ENCODE data around the gene ASL. TPM values are rescaled to one million over a fixed set of nuclear protein-coding genes. Genes with fewer than 3 reads are reported as not detected.
"Not testable (repeated sequence)": the region's sequence is repeated elsewhere in the genome, so short reads cannot be mapped to it uniquely, and the experiment has no call there.

ASL gene
- total RNA-seq, 1 donor from 2014 or later, result 36.6 TPM

GRCh38 chr7:66088861-66089838 is 13.5 kb downstream of the ASL start:
- no peak for DNase-seq (ENCODE audit: low spot score)
- Mint-ChIP-seq H3K27me3 (ENCODE audit: insufficient read depth) (no peaks in the 10 kb centered on the region), H3K9me3 (no peaks in the 10 kb centered on the region), H3K4me3 (no peak overlapping the region), H3K27ac (no peak overlapping the region), H3K36me3 (ENCODE audit: low read depth) (no peaks in the 10 kb centered on the region), H3K4me1 (ENCODE audit: low read depth) (no peaks in the 10 kb centered on the region)
- intact Hi-C loops (cut with micrococcal nuclease), result no loop called here

GRCh38 chr7:66092654-66093053 is 17.0 kb downstream of the ASL start:
- DNase-seq (ENCODE audit: low spot score), result no peak
- Mint-ChIP-seq H3K9me3 (no peaks in the 10 kb centered on the region), H3K27me3 (ENCODE audit: insufficient read depth) (no peaks in the 10 kb centered on the region), H3K4me1 (ENCODE audit: low read depth) (no peaks in the 10 kb centered on the region), H3K36me3 (ENCODE audit: low read depth) (no peaks in the 10 kb centered on the region), H3K4me3 (no peak overlapping the region), H3K27ac (no peak overlapping the region)
- intact Hi-C loops (cut with micrococcal nuclease), result no loop called here

- no peak overlapping the region for H3K4me3 Mint-ChIP-seq
- H3K4me1 Mint-ChIP-seq (ENCODE audit: low read depth), result peaks cover 6% of the 10 kb centered on the region
- H3K36me3 Mint-ChIP-seq (ENCODE audit: low read depth), result peaks cover 4% of the 10 kb centered on the region
- no peaks in the 10 kb centered on the region for H3K9me3 Mint-ChIP-seq
- H3K27me3 Mint-ChIP-seq (ENCODE audit: insufficient read depth), result no peaks in the 10 kb centered on the region
- DNase-seq (ENCODE audit: low spot score), result no peak
- intact Hi-C loops (cut with micrococcal nuclease), result no loop called here
- H3K27ac Mint-ChIP-seq, result no peak overlapping the region
These were observed 19.4 kb downstream of the ASL start for GRCh38 chr7:66095010-66095409.

- Mint-ChIP-seq H3K27ac (no peak overlapping the region), H3K4me1 (ENCODE audit: low read depth) (peaks cover 11% of the 10 kb centered on the region), H3K9me3 (no peaks in the 10 kb centered on the region), H3K27me3 (ENCODE audit: insufficient read depth) (no peaks in the 10 kb centered on the region), H3K4me3 (no peak overlapping the region), H3K36me3 (ENCODE audit: low read depth) (peaks cover 4% of the 10 kb centered on the region)
- no peak for DNase-seq (ENCODE audit: low spot score)
- intact Hi-C loops (cut with micrococcal nuclease), result loop anchor here (2.0 kb wide), 1 partner anchor 16 kb away; the partner anchor contains the start of gene CRCP
These were observed 23.6 kb downstream of the ASL start for GRCh38 chr7:66099232-66099550.

GRCh38 chr7:66099551-66100407 is 24.2 kb downstream of the ASL start:
- intact Hi-C loops (cut with micrococcal nuclease), result loop anchor here (2.0 kb wide), 1 partner anchor 15 kb away; the partner anchor contains the start of gene CRCP
- Mint-ChIP-seq H3K4me3 (peak overlapping the region; percentile 88), H3K9me3 (no peaks in the 10 kb centered on the region)

GRCh38 chr7:66100408-66101050 is 24.9 kb downstream of the ASL start:
- H3K9me3 Mint-ChIP-seq, result no peaks in the 10 kb centered on the region
- H3K27me3 Mint-ChIP-seq (ENCODE audit: insufficient read depth), result no peaks in the 10 kb centered on the region
- H3K4me1 Mint-ChIP-seq (ENCODE audit: low read depth), result peaks cover 11% of the 10 kb centered on the region
- H3K27ac Mint-ChIP-seq, result peak overlapping the region; percentile 95
- no peak for DNase-seq (ENCODE audit: low spot score)
- intact Hi-C loops (cut with micrococcal nuclease), result no loop called here
- peaks cover 4% of the 10 kb centered on the region for H3K36me3 Mint-ChIP-seq (ENCODE audit: low read depth)
- H3K4me3 Mint-ChIP-seq, result peak overlapping the region; percentile 88

More at GRCh38 chr7:66099551-66100407, 24.2 kb downstream of the ASL start:
- Mint-ChIP-seq H3K27me3 (ENCODE audit: insufficient read depth) (no peaks in the 10 kb centered on the region), H3K36me3 (ENCODE audit: low read depth) (peaks cover 4% of the 10 kb centered on the region), H3K4me1 (ENCODE audit: low read depth) (peaks cover 11% of the 10 kb centered on the region), H3K27ac (peak overlapping the region; percentile 95)
- DNase-seq (ENCODE audit: low spot score), result peak; percentile 16

- H3K4me3 Mint-ChIP-seq; H3K36me3 Mint-ChIP-seq (ENCODE audit: low read depth); H3K27ac Mint-ChIP-seq; H3K27me3 Mint-ChIP-seq (ENCODE audit: insufficient read depth); H3K9me3 Mint-ChIP-seq; intact Hi-C loops (cut with micrococcal nuclease); DNase-seq (ENCODE audit: low spot score): not testable (repeated sequence)
- peaks cover 11% of the 10 kb centered on the region for H3K4me1 Mint-ChIP-seq (ENCODE audit: low read depth)
These were observed 26.5 kb downstream of the ASL start for GRCh38 chr7:66102168-66102567.

- H3K27me3 Mint-ChIP-seq (ENCODE audit: insufficient read depth); H3K9me3 Mint-ChIP-seq; H3K36me3 Mint-ChIP-seq (ENCODE audit: low read depth); intact Hi-C loops (cut with micrococcal nuclease); H3K27ac Mint-ChIP-seq; H3K4me3 Mint-ChIP-seq; DNase-seq (ENCODE audit: low spot score): not testable (repeated sequence)
- H3K4me1 Mint-ChIP-seq (ENCODE audit: low read depth), result peaks cover 11% of the 10 kb centered on the region
These were observed 28.4 kb downstream of the ASL start for GRCh38 chr7:66103994-66104393.

GRCh38 chr7:66105263-66105748 is 29.7 kb downstream of the ASL start:
- no peak for DNase-seq (ENCODE audit: low spot score)
- intact Hi-C loops (cut with micrococcal nuclease), result no loop called here
- Mint-ChIP-seq H3K4me1 (ENCODE audit: low read depth) (peaks cover 2% of the 10 kb centered on the region), H3K36me3 (ENCODE audit: low read depth) (no peaks in the 10 kb centered on the region), H3K4me3 (no peak overlapping the region), H3K27ac (no peak overlapping the region), H3K27me3 (ENCODE audit: insufficient read depth) (no peaks in the 10 kb centered on the region), H3K9me3 (no peaks in the 10 kb centered on the region)

- H3K4me1 Mint-ChIP-seq (ENCODE audit: low read depth); H3K27me3 Mint-ChIP-seq (ENCODE audit: insufficient read depth); H3K27ac Mint-ChIP-seq; intact Hi-C loops (cut with micrococcal nuclease); DNase-seq (ENCODE audit: low spot score); H3K9me3 Mint-ChIP-seq; H3K36me3 Mint-ChIP-seq (ENCODE audit: low read depth); H3K4me3 Mint-ChIP-seq: not testable (repeated sequence)
These were observed 32.8 kb downstream of the ASL start for GRCh38 chr7:66108410-66108809.

- Mint-ChIP-seq H3K36me3 (ENCODE audit: low read depth) (peaks cover 6% of the 10 kb centered on the region), H3K9me3 (no peaks in the 10 kb centered on the region), H3K27ac (no peak overlapping the region), H3K4me1 (ENCODE audit: low read depth) (peaks cover 5% of the 10 kb centered on the region), H3K27me3 (ENCODE audit: insufficient read depth) (no peaks in the 10 kb centered on the region), H3K4me3 (no peak overlapping the region)
- intact Hi-C loops (cut with micrococcal nuclease), result loop anchor here (5.0 to 10.0 kb wide), 2 partner anchors 94 to 886 kb away; partner anchors contain the start of genes SBDS, TPST1 and TYW1
- DNase-seq (ENCODE audit: low spot score), result no peak
These were observed 35.2 kb downstream of the ASL start for GRCh38 chr7:66110856-66111255.
